Heart left ventricle (tissue), 16 donors: ENCODE results near the gene CTSO. TPM values are rescaled to one million over a fixed set of nuclear protein-coding genes. Genes with fewer than 3 reads are reported as not detected.

Experiments used
- ATAC-seq, 4 donors: fragments of 200-7000 bp; cut with Tn5 transposase; one replicate each; pipeline ENCODE4 v1.9.1; 2020 to 2022; ENCODE audit warnings: moderate library complexity in 4 of 4, mild to moderate bottlenecking in 3 of 4, moderate number of reproducible peaks in 1 of 4
- DNase-seq, 5 donors: peaks; one replicate each; pipeline ENCODE4 v3.0.0-alpha.2; 2020
- H3K27ac ChIP-seq, 12 donors: fragments of 200-600 bp; sonication (generic) in 4 of 12; one replicate each; pipeline versions ENCODE4 v1.5.0 to v1.8.0; 2016 to 2022; ENCODE audit warnings: mild to moderate bottlenecking in 2 of 12
- H3K27me3 ChIP-seq, 9 donors: fragments of 200-600 bp; sonication (generic) in 2 of 9; one replicate each; pipeline versions ENCODE4 v1.5.1 to v1.8.0; 2016 to 2022; ENCODE audit warnings: mild to moderate bottlenecking in 3 of 9
- H3K36me3 ChIP-seq, 9 donors: fragments of 200-600 bp; sonication (generic) in 2 of 9; one replicate each; pipeline versions ENCODE4 v1.5.0 to v1.8.0; 2018 to 2022; ENCODE audit warnings: mild to moderate bottlenecking in 2 of 9
- H3K4me1 ChIP-seq, 12 donors: fragments of 200-600 bp; sonication (generic) in 4 of 12; one replicate each; pipeline versions ENCODE4 v1.5.0 to v1.8.0; 2016 to 2022; ENCODE audit warnings: mild to moderate bottlenecking in 3 of 12
- H3K4me3 ChIP-seq, 12 donors: fragments of 200-600 bp; sonication (generic) in 4 of 12; one replicate each; pipeline versions ENCODE4 v1.5.0 to v1.8.0; 2017 to 2022; ENCODE audit warnings: mild to moderate bottlenecking in 9 of 12, moderate library complexity in 4 of 12
- H3K9me3 ChIP-seq, 12 donors: fragments of 200-600 bp; sonication (generic) in 4 of 12; one replicate each; pipeline versions ENCODE4 v1.5.0 to v1.8.0; 2016 to 2022; ENCODE audit warnings: mild to moderate bottlenecking in 1 of 12
- POLR2A ChIP-seq, 2 donors: fragments of 450-650 bp; IDR thresholded peaks; one replicate each; pipeline ENCODE4 v1.6.1; 2017; ENCODE audit warnings: antibody characterized with exemption in 2 of 2, mild to moderate bottlenecking in 2 of 2, moderate library complexity in 2 of 2
- WGBS, 4 donors: extraction: QIAGEN DNeasy Blood & Tissue Kit in 2 of 4; methylation state at CpG; one replicate each; pipeline versions ENCODE4 v1.1.5 to v1.1.7; 2013 to 2018; 5-methylcytosine and 5-hydroxymethylcytosine counted together
- intact Hi-C, 10 donors: fragments of 100-400 bp; cut with DNase I; formaldehyde crosslinking; loops; one replicate each; pipeline versions ENCODE4 v1.11.1 to v1.14.2; 2022
- polyA plus RNA-seq, 2 donors: library from polyadenylated mRNA; stranded (reverse); fragments of 200-250 nt; gene quantifications; one replicate each; pipeline ENCODE4 v1.2.3, GENCODE V29; 2013
- total RNA-seq, 9 donors: library from RNA; depleted of rRNA in 2 of 9; stranded (reverse); fragments of >200 nt in 2 of 9; fragmentation: NEBNext Ultra II Directional in 3 of 9; extraction: Animal tissue kit (Norgen Biotek cat#: 25700) in 3 of 9; gene quantifications; one replicate each; pipeline versions ENCODE4 v1.1.0 to v1.2.4, GENCODE V29; 2016 to 2023
- TF ChIP-seq, protein P1 (sequence below), 12 donors: fragments of 200-600 bp; sonication (generic) in 4 of 12; IDR thresholded peaks; one replicate each; pipeline versions ENCODE4 v1.5.0 to v1.8.0; 2018 to 2022; ENCODE audit warnings: antibody characterized with exemption in 12 of 12, mild to moderate bottlenecking in 5 of 12
- donor health status: ischemic (EF 13 %, LVEDD 7.1; RV severe dilation, severe dysfunction).
- donor health status: healthy with polysubstance abuse.
- donor health status: DM: no; HTN: yes; CAD: no.
- donor health status: DM: no; HTN: no; CAD: no.
- donor health status: ischemic (EF 25% LVEDD 6.9; RV normal size, moderate dysfunction).
- donor health status: ischemic (EF 25% LVEDD 5.7; RV mildly dilated, moderate dysfunction).
- donor health status: healthy.
- donor health status: DM: yes; HTN: yes; CAD: no.
- donor health status: ischemic (EF 35%, LVEDD 5.7; RV mildly dilated, moderate dysfunction).
- donor health status: nonischemic (EF 11% LVEDD 7.7; RV severe dilation, severe dysfunction).
- donor health status: DM: yes; HTN: yes; CAD: no.
- donor health status: PGD.
- donor health status: ischemic (EF 29% LVEDD 5.4; RV normal size, mild dysfunction).
- donor health status: nonischemic (EF 23%, LVEDD 6.1; RV moderate dilation, normal function).

CTSO gene
- total and polyA plus RNA-seq, 11 donors: 2.6 to 26.0 (median 7.0) TPM

DNA sequence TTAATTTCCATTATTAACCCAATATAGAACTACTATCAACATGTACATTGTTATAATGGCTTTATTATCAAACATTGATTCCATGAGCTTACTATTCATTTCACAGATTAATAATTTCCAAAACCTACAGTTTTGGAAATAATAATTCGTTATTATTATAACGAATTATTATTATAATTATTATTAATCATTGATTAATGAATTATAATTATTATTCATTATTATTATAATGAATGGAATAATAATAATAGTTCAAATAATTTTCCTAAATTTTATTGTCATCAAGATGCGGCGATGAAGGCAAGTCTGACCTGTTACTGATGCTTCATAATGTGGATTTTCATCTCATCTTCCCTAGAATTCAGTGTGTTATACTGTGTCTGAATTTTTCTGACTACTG is 22.0 kb downstream of the CTSO start:
- H3K27me3 ChIP-seq: no peaks in the 10 kb centered on the region
- 92 to 94% (median 93%) methylated on average over 4 of the region's 4 CpGs for WGBS, 4 donors
- H3K36me3 ChIP-seq: peaks cover 0 to 45% (median 19%) of the 10 kb centered on the region in 9 donors

DNA sequence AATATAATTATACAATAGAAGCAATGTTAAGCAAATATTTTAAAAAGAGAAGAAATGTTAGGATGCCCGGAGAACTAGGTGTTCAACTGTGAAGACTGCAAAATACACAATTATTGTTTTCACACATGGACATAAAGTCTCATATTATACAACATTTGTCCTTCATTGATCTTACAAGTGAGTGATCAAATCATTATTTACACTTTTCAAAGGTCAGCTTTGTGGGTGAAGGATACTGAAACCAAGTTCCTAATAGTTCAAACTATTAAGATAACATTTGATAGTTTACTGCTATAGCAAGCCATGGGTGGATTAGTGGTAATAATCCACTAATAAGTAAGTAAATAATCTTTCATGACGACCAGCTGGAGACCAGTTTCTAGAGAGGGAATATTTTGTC is 23.3 kb downstream of the CTSO start:
- no peak for TF ChIP-seq POLR2A (IDR thresholded peaks at IDR 0.05)
- TF ChIP-seq, protein P1, sequence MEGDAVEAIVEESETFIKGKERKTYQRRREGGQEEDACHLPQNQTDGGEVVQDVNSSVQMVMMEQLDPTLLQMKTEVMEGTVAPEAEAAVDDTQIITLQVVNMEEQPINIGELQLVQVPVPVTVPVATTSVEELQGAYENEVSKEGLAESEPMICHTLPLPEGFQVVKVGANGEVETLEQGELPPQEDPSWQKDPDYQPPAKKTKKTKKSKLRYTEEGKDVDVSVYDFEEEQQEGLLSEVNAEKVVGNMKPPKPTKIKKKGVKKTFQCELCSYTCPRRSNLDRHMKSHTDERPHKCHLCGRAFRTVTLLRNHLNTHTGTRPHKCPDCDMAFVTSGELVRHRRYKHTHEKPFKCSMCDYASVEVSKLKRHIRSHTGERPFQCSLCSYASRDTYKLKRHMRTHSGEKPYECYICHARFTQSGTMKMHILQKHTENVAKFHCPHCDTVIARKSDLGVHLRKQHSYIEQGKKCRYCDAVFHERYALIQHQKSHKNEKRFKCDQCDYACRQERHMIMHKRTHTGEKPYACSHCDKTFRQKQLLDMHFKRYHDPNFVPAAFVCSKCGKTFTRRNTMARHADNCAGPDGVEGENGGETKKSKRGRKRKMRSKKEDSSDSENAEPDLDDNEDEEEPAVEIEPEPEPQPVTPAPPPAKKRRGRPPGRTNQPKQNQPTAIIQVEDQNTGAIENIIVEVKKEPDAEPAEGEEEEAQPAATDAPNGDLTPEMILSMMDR (IDR thresholded peaks at IDR 0.05): no peak
- no peak overlapping the region for H3K27ac ChIP-seq
- ATAC-seq (no peak), DNase-seq (no peak)
- intact Hi-C loops: no loop called here
- H3K9me3 ChIP-seq: no peaks in the 10 kb centered on the region
- no peak overlapping the region for H3K4me3 ChIP-seq
- 82 to 90% (median 87%) methylated on average over 2 of the region's 2 CpGs for WGBS, 4 donors
- H3K4me1 ChIP-seq: no peaks in the 10 kb centered on the region
- H3K27me3 ChIP-seq: no peaks in the 10 kb centered on the region
- H3K36me3 ChIP-seq: peaks cover 0 to 49% (median 19%) of the 10 kb centered on the region in 9 donors

More for the DNA sequence above, 22.0 kb downstream of the CTSO start:
- ATAC-seq (no peak), DNase-seq (no peak)
- intact Hi-C loops: no loop called here
- no peak overlapping the region for H3K4me3 ChIP-seq
- TF ChIP-seq, protein P1 (IDR thresholded peaks at IDR 0.05): no peak
- no peak for TF ChIP-seq POLR2A (IDR thresholded peaks at IDR 0.05)
- H3K4me1 ChIP-seq: no peaks in the 10 kb centered on the region
- H3K9me3 ChIP-seq: no peaks in the 10 kb centered on the region
- H3K27ac ChIP-seq: no peak overlapping the region

DNA sequence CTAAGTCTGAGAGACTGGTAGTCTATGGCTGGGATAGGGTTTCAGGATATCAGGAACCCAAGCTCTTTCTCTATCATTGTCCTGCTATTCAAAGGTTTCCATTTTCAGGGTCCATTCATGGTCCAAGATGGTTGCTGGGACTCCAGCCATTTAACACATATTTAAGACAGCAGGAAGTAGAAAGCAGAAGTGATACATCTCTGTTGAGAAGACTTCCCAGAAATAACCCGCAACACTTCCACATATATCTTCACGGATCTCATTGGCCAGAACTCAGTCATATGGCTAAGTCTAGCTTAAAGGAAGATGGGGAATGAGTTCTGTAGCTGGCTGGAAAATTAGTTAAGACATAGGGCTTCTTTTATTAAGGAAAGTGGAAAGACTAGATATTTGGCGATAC is 23.8 kb downstream of the CTSO start:
- TF ChIP-seq, protein P1 (IDR thresholded peaks at IDR 0.05): no peak
- no peak for TF ChIP-seq POLR2A (IDR thresholded peaks at IDR 0.05)
- no peak overlapping the region for H3K27ac ChIP-seq
- ATAC-seq (no peak), DNase-seq (no peak)
- H3K27me3 ChIP-seq: no peaks in the 10 kb centered on the region
- no peak overlapping the region for H3K4me3 ChIP-seq
- WGBS, 4 donors: 95 to 97% (median 96%) methylated on average over 3 of the region's 3 CpGs
- H3K9me3 ChIP-seq: no peaks in the 10 kb centered on the region
- H3K36me3 ChIP-seq: peaks cover 0 to 54% (median 24%) of the 10 kb centered on the region in 9 donors
- intact Hi-C loops: no loop called here
- H3K4me1 ChIP-seq: no peaks in the 10 kb centered on the region

- Histone ChIP-seq H3K36me3 (peaks cover 0 to 58% (median 25%) of the 10 kb centered on the region in 9 donors), H3K27me3 (no peaks in the 10 kb centered on the region)
- no peak for DNase-seq
Measured at GRCh38 chr4:155924637-155925036, 29.0 kb downstream of the CTSO start.

More at GRCh38 chr4:155924637-155925036, 29.0 kb downstream of the CTSO start:
- Histone ChIP-seq H3K27ac (no peak overlapping the region), H3K9me3 (no peaks in the 10 kb centered on the region), H3K4me3 (no peak overlapping the region), H3K4me1 (no peaks in the 10 kb centered on the region)
- intact Hi-C loops: no loop called here
- TF ChIP-seq, protein P1 (IDR thresholded peaks at IDR 0.05): no peak
- no peak for TF ChIP-seq POLR2A (IDR thresholded peaks at IDR 0.05)
- ATAC-seq: no peak
- WGBS, 4 donors: 59 to 64% (median 61%) methylated on average over 3 of the region's 3 CpGs
